Liver (tissue), 9 donors: Measurements from ENCODE around the gene C1GALT1C1L. TPM values are rescaled to one million over a fixed set of nuclear protein-coding genes. Genes with fewer than 3 reads are reported as not detected.

ENCODE experiments used
- DNase-seq: peaks from one replicate; pipeline ENCODE4 v3.0.0-alpha.2; 2017; ENCODE audit warnings: low spot score
- H3K27ac ChIP-seq, 2 donors: one replicate each; pipeline ENCODE4 v1.7.0; 2013; ENCODE audit warnings: inconsistent platforms in 2 of 2, low read length in 2 of 2, control low read depth in 1 of 2, low read depth in 1 of 2, mild to moderate bottlenecking in 1 of 2
- H3K27me3 ChIP-seq, 4 donors: one replicate each; pipeline versions ENCODE4 v1.6.1 to v1.7.0; 2013; ENCODE audit warnings: low read length in 3 of 4, inconsistent platforms in 1 of 4, mild to moderate bottlenecking in 1 of 4, moderate library complexity in 1 of 4; ENCODE audit not compliant: control insufficient read depth in 4 of 4, insufficient read depth in 4 of 4
- H3K36me3 ChIP-seq, 4 donors: one replicate each; pipeline versions ENCODE4 v1.6.1 to v1.7.0; 2013; ENCODE audit warnings: low read length in 3 of 4, mild to moderate bottlenecking in 3 of 4, low read depth in 1 of 4, moderate library complexity in 1 of 4; ENCODE audit not compliant: control insufficient read depth in 4 of 4, insufficient read depth in 3 of 4
- H3K4me1 ChIP-seq, 4 donors: one replicate each; pipeline versions ENCODE4 v1.6.1 to v1.7.0; 2013; ENCODE audit warnings: low read length in 3 of 4, mild to moderate bottlenecking in 3 of 4, moderate library complexity in 1 of 4; ENCODE audit not compliant: control insufficient read depth in 4 of 4, insufficient read depth in 4 of 4
- H3K4me3 ChIP-seq, 3 donors: one replicate each; pipeline versions ENCODE4 v1.6.1 to v1.7.0; 2013; ENCODE audit warnings: low read length in 3 of 3, control low read depth in 1 of 3, low read depth in 1 of 3, mild to moderate bottlenecking in 1 of 3
- H3K9ac ChIP-seq, 2 donors: one replicate each; pipeline ENCODE4 v1.7.0; 2013; ENCODE audit warnings: low read length in 2 of 2, mild to moderate bottlenecking in 2 of 2, moderate library complexity in 2 of 2, control low read depth in 1 of 2, low read depth in 1 of 2
- H3K9me3 ChIP-seq, 4 donors: one replicate each; pipeline versions ENCODE4 v1.6.1 to v1.7.0; 2013; ENCODE audit warnings: low read length in 3 of 4; ENCODE audit not compliant: control insufficient read depth in 4 of 4
- EGR1 ChIP-seq, 2 donors: IDR thresholded peaks; 2 replicates each; pipeline ENCODE4 v1.6.1; 2016 to 2018; ENCODE audit warnings: antibody characterized with exemption in 2 of 2, low read depth in 2 of 2
- FOXA1 ChIP-seq: IDR thresholded peaks from 2 replicates; pipeline ENCODE4 v1.6.1; 2016; ENCODE audit warnings: antibody characterized with exemption
- FOXA2 ChIP-seq: IDR thresholded peaks from 2 replicates; pipeline ENCODE4 v1.6.1; 2016; ENCODE audit warnings: antibody characterized with exemption
- GABPA ChIP-seq, 2 donors: IDR thresholded peaks in 1 of 2; conservative IDR thresholded peaks in 1 of 2; 2 replicates each; pipeline ENCODE4 v1.6.1; 2016; ENCODE audit warnings: antibody characterized with exemption in 2 of 2, mild to moderate bottlenecking in 1 of 2, moderate library complexity in 1 of 2
- HNF4A ChIP-seq, 2 donors: conservative IDR thresholded peaks; 2 replicates each; pipeline ENCODE4 v1.6.1; 2016; ENCODE audit warnings: antibody characterized with exemption in 2 of 2, mild to moderate bottlenecking in 2 of 2
- HNF4G ChIP-seq: IDR thresholded peaks from 2 replicates; pipeline ENCODE4 v1.6.1; 2016; ENCODE audit warnings: antibody characterized with exemption
- JUND ChIP-seq, 2 donors: IDR thresholded peaks; 2 replicates each; pipeline ENCODE4 v1.6.1; 2016; ENCODE audit warnings: antibody characterized with exemption in 2 of 2
- MAX ChIP-seq: IDR thresholded peaks from 2 replicates; pipeline ENCODE4 v1.6.1; 2016; ENCODE audit warnings: antibody characterized with exemption
- NR2F2 ChIP-seq: IDR thresholded peaks from 2 replicates; pipeline ENCODE4 v1.6.1; 2016; ENCODE audit warnings: antibody characterized with exemption
- RAD21 ChIP-seq, 2 donors: IDR thresholded peaks; 2 replicates each; pipeline ENCODE4 v1.6.1; 2016; ENCODE audit warnings: antibody characterized with exemption in 2 of 2, mild to moderate bottlenecking in 2 of 2
- RXRA ChIP-seq, 2 donors: IDR thresholded peaks; 2 replicates each; pipeline ENCODE4 v1.6.1; 2017 to 2018; ENCODE audit warnings: antibody characterized with exemption in 2 of 2, mild to moderate bottlenecking in 1 of 2
- SP1 ChIP-seq: IDR thresholded peaks from 2 replicates; pipeline ENCODE4 v1.6.1; 2018; ENCODE audit warnings: antibody characterized with exemption, mild to moderate bottlenecking
- TAF1 ChIP-seq: conservative IDR thresholded peaks from 2 replicates; pipeline ENCODE4 v1.6.1; 2016; ENCODE audit warnings: antibody characterized with exemption, mild to moderate bottlenecking
- YY1 ChIP-seq: IDR thresholded peaks from 2 replicates; pipeline ENCODE4 v1.6.1; 2016; ENCODE audit warnings: antibody characterized with exemption, mild to moderate bottlenecking
- WGBS: extraction: QIAGEN DNeasy Blood & Tissue Kit; methylation state at CpG from one replicate; pipeline ENCODE4 v1.1.7; 2013; 5-methylcytosine and 5-hydroxymethylcytosine counted together
- polyA plus RNA-seq, 2 donors: library from polyadenylated mRNA; stranded (reverse) in 1 of 2; unstranded in 1 of 2; fragments of 200-250 nt in 1 of 2; fragments of >200 nt in 1 of 2; fragmentation: Nextera tagmentation in 1 of 2; extraction: Ambion mirVana in 1 of 2; gene quantifications; one replicate each; pipeline versions ENCODE4 v1.2.1 to v1.2.3, GENCODE V29; 2013 to 2015
- total RNA-seq, 2 donors: library from RNA; depleted of rRNA; stranded (reverse); fragments of >200 nt; gene quantifications; one replicate each; pipeline ENCODE4 v1.2.3, GENCODE V29; 2014
- TF ChIP-seq, protein P1 (sequence below): IDR thresholded peaks from 2 replicates; pipeline ENCODE4 v1.6.1; 2016; ENCODE audit warnings: antibody characterized with exemption
- TF ChIP-seq, protein P2 (sequence below): IDR thresholded peaks from 2 replicates; pipeline ENCODE4 v1.6.1; 2016; ENCODE audit warnings: antibody characterized with exemption, mild to moderate bottlenecking
- TF ChIP-seq, protein P3 (sequence below): IDR thresholded peaks from 2 replicates; pipeline ENCODE4 v1.6.1; 2016; ENCODE audit warnings: antibody characterized with exemption
- TF ChIP-seq, protein P4 (sequence below): fragments of 150-350 bp; IDR thresholded peaks from 2 replicates; pipeline ENCODE4 v1.5.1; 2017; ENCODE audit warnings: improper control_type of control experiment, low read depth, low read length; ENCODE audit not compliant: missing input control
- donor health status: healthy.
- donor health status: healthy.
- donor health status: healthy.
- donor health status: healthy.
- donor health status: healthy.

C1GALT1C1L gene
- total and polyA plus RNA-seq, 4 donors = 0.07 to 0.33 (median 0.17) TPM; not detected in 1

- Histone ChIP-seq H3K36me3 (no peaks in the 10 kb centered on the region), H3K4me3 (no peak overlapping the region), H3K27ac (no peak overlapping the region), H3K27me3 (no peaks in the 10 kb centered on the region), H3K9me3 (no peaks in the 10 kb centered on the region), H3K4me1 (no peaks in the 10 kb centered on the region), H3K9ac (no peak overlapping the region)
- no peak for DNase-seq
- no peak for TF ChIP-seq NR2F2
- TF ChIP-seq YY1 = no peak
- TF ChIP-seq RXRA (IDR thresholded peaks at IDR 0.05) = no peak
- TF ChIP-seq FOXA2 = no peak
- TF ChIP-seq TAF1 = no peak
- no peak for TF ChIP-seq RAD21 (IDR thresholded peaks at IDR 0.05)
- no peak for TF ChIP-seq JUND (IDR thresholded peaks at IDR 0.05)
- TF ChIP-seq, protein P1, sequence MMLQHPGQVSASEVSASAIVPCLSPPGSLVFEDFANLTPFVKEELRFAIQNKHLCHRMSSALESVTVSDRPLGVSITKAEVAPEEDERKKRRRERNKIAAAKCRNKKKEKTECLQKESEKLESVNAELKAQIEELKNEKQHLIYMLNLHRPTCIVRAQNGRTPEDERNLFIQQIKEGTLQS = no peak
- TF ChIP-seq, protein P2, sequence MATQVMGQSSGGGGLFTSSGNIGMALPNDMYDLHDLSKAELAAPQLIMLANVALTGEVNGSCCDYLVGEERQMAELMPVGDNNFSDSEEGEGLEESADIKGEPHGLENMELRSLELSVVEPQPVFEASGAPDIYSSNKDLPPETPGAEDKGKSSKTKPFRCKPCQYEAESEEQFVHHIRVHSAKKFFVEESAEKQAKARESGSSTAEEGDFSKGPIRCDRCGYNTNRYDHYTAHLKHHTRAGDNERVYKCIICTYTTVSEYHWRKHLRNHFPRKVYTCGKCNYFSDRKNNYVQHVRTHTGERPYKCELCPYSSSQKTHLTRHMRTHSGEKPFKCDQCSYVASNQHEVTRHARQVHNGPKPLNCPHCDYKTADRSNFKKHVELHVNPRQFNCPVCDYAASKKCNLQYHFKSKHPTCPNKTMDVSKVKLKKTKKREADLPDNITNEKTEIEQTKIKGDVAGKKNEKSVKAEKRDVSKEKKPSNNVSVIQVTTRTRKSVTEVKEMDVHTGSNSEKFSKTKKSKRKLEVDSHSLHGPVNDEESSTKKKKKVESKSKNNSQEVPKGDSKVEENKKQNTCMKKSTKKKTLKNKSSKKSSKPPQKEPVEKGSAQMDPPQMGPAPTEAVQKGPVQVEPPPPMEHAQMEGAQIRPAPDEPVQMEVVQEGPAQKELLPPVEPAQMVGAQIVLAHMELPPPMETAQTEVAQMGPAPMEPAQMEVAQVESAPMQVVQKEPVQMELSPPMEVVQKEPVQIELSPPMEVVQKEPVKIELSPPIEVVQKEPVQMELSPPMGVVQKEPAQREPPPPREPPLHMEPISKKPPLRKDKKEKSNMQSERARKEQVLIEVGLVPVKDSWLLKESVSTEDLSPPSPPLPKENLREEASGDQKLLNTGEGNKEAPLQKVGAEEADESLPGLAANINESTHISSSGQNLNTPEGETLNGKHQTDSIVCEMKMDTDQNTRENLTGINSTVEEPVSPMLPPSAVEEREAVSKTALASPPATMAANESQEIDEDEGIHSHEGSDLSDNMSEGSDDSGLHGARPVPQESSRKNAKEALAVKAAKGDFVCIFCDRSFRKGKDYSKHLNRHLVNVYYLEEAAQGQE = no peak
- TF ChIP-seq MAX = no peak
- no peak for TF ChIP-seq SP1
- TF ChIP-seq, protein P3, sequence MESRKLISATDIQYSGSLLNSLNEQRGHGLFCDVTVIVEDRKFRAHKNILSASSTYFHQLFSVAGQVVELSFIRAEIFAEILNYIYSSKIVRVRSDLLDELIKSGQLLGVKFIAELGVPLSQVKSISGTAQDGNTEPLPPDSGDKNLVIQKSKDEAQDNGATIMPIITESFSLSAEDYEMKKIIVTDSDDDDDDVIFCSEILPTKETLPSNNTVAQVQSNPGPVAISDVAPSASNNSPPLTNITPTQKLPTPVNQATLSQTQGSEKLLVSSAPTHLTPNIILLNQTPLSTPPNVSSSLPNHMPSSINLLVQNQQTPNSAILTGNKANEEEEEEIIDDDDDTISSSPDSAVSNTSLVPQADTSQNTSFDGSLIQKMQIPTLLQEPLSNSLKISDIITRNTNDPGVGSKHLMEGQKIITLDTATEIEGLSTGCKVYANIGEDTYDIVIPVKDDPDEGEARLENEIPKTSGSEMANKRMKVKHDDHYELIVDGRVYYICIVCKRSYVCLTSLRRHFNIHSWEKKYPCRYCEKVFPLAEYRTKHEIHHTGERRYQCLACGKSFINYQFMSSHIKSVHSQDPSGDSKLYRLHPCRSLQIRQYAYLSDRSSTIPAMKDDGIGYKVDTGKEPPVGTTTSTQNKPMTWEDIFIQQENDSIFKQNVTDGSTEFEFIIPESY = no peak
- TF ChIP-seq FOXA1 = no peak
- no peak for TF ChIP-seq EGR1 (IDR thresholded peaks at IDR 0.05; ENCODE audit: low read depth in 2 of 2)
- no peak for TF ChIP-seq HNF4G
- TF ChIP-seq GABPA (IDR thresholded peaks at IDR 0.05 in 1 of 2, conservative IDR thresholded peaks at IDR 0.05 in 1 of 2) = no peak
- TF ChIP-seq HNF4A (conservative IDR thresholded peaks at IDR 0.05) = no peak
- TF ChIP-seq, protein P4, sequence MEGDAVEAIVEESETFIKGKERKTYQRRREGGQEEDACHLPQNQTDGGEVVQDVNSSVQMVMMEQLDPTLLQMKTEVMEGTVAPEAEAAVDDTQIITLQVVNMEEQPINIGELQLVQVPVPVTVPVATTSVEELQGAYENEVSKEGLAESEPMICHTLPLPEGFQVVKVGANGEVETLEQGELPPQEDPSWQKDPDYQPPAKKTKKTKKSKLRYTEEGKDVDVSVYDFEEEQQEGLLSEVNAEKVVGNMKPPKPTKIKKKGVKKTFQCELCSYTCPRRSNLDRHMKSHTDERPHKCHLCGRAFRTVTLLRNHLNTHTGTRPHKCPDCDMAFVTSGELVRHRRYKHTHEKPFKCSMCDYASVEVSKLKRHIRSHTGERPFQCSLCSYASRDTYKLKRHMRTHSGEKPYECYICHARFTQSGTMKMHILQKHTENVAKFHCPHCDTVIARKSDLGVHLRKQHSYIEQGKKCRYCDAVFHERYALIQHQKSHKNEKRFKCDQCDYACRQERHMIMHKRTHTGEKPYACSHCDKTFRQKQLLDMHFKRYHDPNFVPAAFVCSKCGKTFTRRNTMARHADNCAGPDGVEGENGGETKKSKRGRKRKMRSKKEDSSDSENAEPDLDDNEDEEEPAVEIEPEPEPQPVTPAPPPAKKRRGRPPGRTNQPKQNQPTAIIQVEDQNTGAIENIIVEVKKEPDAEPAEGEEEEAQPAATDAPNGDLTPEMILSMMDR = no peak
- WGBS = 85% methylated on average over 4 of the region's 4 CpGs
Observed at GRCh38 chr2:43715300-43716098, 39.3 kb upstream of the C1GALT1C1L start.
